Stimulated activated CD4-positive, alpha-beta T cell treated with anti-CD3 and anti-CD28 coated beads, Interleukin-2, amount 100 ng/mL, for 24 hours (primary cell): ENCODE results near the gene ZNF474.

Source experiments
- DNase-seq, 2 donors: peaks; one replicate each; pipeline ENCODE4 v3.0.0-alpha.2; 2020

Gene ZNF474

GRCh38 chr5:122183098-122183787 is 53.9 kb downstream of the ZNF474 start:
- DNase-seq: no peak

- no peak for DNase-seq
Observed at GRCh38 chr5:122183788-122184170, 54.4 kb downstream of the ZNF474 start.

DNA sequence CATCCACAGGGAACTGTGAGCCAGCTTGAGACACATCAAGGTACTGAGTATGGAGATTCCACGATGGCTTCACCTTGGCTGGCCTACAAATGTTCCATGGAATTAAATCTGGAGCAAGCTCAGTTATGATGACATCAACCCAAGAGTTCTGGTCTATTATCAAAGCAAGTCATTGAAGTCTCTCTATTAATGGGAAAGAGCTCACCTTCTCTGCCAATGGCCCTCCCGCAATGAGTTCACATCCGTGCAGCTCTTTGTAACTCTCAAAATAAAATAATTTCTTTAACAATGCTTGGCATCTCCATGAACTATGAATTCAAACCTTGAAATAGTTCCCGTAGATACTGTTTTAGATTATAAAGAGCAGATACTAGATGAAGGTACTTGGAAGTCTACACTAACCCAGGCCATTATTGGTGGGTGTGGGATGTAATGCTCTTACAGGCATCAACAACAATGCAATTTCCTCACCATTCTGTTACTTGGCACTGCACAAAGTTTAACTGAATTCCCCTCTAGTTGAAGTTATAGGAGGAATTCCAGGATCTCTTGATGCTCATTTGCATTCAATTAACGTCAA is 55.4 kb downstream of the ZNF474 start:
- DNase-seq: no peak

GRCh38 chr5:122187426-122187825 is 58.1 kb downstream of the ZNF474 start:
- no peak for DNase-seq

- no peak for DNase-seq
Observed at GRCh38 chr5:122190156-122190555, 60.8 kb downstream of the ZNF474 start.

DNA sequence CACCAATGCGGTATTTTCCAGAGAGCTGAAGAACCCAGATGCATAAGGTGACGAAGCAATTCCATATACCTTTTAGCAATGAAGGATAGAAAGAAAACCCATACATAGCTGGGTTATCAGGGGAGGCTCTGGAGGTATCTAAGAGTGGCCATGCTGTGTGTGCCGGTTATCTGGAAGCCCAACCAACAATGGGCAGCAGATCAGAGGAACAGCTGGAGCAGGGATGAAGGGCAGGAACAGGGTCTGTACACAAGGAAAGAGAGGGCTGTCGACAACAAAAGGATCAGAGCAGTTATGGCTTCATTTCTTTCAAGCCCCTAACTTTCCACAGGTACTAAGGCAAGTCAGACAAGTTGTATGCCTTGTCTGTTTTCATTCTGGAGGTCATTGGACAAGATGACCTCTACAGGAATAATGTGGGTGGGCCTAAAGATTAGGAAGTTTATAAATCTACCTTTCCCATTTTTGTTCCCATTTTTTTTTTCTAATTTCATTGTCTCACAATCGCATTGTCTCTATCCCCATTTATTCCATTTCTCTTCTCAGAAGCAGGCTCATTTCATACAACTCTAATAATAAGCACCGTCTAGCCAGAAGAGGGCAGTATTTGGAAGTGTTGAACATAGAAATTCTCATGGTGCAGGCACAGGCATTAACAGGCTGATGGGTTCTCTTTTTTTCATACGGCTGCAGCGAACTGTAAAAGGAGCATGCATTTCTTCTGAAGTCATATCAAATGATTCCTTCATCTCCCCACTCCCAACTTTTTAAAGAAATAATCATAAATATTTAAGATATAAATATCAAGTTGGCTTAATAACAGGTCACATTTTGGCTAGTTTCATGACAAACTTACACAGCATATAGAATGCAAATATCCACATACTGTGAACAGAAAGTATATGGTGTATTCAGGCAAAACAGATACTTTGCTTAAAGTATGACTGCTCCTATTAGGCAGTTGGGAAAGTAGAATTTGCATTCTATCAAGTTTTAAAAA is 63.5 kb downstream of the ZNF474 start:
- DNase-seq: no peak

DNA sequence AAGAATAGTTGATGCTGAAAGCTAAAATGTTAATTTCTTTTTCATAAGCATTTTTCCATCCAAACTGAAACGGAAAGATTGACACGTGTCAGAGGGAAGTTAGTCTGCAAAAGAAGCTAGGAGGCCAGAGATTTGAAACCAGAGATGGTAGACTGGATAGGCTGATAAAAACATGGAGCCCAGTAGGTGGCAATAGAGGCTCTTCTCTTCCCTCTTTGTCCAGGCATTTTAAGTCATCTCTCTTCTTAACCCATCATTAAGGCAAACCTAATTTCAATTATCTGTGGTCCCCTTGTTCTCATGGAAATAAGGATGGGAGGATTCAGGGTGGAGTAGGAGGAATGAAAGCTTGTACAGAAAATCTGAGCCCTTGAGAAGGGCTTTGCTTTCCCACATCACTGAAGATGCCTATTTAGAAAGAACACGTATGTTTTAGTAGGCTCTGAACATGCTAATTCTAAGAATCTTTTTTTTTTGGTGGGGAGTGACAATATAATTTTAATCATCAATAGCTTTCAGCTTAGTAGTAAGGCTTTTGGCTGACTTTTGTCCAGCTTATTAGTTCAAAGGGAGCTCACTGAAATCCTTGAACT is 66.6 kb downstream of the ZNF474 start:
- DNase-seq: no peak

DNA sequence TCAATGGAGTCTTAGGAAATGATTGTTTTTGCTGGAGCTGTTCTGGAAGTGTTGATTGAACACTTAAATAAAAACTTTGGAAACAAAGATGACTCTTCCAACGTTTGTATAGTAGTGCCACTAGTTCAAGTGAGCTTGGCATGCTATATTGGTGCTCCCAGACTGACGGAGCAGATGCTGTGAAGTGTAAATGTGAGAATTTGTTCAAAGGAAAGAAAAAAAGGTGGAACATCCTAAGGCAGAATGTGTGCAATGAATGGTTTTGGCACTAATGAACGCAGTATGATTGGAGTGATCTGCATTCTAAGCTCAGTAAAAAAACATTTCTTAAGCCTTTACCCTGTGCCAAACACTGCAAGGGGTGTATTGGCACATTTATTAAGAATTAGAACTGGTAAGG is 69.8 kb downstream of the ZNF474 start:
- DNase-seq: no peak

DNA sequence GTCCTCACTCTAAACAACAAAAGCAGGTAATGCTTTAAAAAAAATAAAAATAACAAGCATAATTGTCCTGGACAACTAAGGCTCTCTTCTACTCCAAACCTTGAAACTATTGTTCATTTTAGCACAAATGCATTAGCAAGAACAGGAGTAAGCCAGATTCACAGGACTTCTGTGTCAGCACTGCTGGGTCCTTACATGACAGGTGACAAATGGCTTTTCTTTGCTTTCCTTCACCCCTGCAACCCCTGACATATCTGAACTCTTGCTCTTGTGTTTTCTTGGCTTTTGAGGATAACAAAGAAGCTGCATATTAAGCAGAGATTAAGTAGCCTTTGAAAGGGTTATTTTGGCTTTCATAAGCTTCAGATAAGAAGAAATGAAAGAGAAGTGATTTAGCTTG is 71.1 kb downstream of the ZNF474 start:
- no peak for DNase-seq

DNA sequence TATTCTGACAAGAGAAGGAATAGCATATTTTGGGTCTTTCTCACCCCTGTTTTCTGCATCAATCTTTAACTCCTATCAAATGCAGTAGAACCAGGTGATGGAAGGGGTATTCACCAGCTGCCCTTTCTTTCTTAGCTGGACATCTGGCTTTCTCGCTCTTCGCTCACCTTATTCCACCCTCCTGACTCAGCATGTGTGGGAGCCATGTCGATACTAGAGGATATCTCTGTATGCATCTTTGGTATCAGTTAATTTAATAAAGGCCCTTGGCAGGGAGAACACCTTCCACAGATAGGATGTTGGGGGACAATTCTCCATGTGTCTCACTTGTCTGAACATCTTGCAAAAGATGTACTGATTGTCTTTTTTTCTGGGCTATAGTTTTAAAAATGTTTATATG is 71.5 kb downstream of the ZNF474 start:
- DNase-seq: no peak

DNA sequence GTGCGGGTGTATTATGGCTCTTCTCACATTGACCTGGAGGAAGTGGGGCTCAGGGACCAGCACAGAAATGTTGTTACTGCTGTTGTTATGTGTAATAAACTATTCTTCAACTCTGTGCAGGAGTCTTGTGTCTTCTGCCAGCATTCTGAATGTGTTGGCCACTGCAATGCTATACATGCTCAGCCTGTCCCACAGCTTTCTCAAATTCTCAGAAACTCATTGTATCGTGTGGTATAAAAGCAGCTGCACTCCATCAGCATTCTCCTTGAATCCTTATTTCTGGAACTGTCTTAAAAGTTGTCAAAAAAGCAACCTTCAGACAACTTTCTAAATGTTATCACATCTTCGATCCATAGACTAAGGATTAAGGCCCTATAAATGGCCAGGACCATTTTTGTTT is 72.0 kb downstream of the ZNF474 start:
- DNase-seq: no peak

DNA sequence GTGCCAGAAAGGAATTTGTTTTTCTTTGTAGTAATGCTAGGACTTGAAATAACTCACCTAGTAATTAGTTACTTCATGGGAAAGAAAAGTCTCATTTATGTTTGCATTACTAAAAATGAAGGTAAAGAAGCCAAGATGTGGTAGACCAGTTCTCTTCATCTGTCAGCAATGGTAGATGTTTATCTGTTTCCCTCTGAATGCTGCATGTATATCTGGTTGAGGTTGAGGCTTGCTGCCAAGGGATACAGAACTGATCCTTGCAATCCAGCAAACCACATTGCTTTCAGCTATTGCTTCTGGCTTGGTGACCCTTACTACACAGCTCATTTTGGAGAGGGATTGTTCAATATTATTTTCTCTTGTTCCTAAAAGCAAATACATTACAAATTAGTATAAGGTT is 73.6 kb downstream of the ZNF474 start:
- no peak for DNase-seq
